Fibroblast of lung (primary cell): ENCODE data around the gene COPG1. TPM values are rescaled to one million over a fixed set of nuclear protein-coding genes. Genes with fewer than 3 reads are reported as not detected.

Experiments used
- DNase-seq, 2 donors: peaks; one replicate each; pipeline versions ENCODE4 v3.0.0 to v3.0.0-alpha.2; 2010; ENCODE audit warnings: low read depth in 2 of 2
- H2AFZ ChIP-seq: 2 replicates; pipeline ENCODE4 v1.5.1; 2012; ENCODE audit warnings: low read length, control low read depth, inconsistent platforms
- H3K27ac ChIP-seq: 2 replicates; pipeline ENCODE4 v1.5.1; 2011; ENCODE audit warnings: low read length, control low read depth; ENCODE audit not compliant: insufficient read depth
- H3K27me3 ChIP-seq: 2 replicates; pipeline ENCODE4 v1.5.1; 2011; ENCODE audit warnings: mild to moderate bottlenecking, low read length; ENCODE audit not compliant: control insufficient read depth, insufficient read depth
- H3K36me3 ChIP-seq: 2 replicates; pipeline ENCODE4 v1.5.1; 2011; ENCODE audit warnings: low read length; ENCODE audit not compliant: control insufficient read depth, insufficient read depth
- H3K4me1 ChIP-seq: 2 replicates; pipeline ENCODE4 v1.5.1; 2011; ENCODE audit warnings: low read length; ENCODE audit not compliant: control insufficient read depth, insufficient read depth; ENCODE audit errors: extremely low read depth
- H3K4me2 ChIP-seq: 2 replicates; pipeline ENCODE4 v1.5.1; 2011; ENCODE audit warnings: low read length, control low read depth; ENCODE audit not compliant: insufficient read depth; ENCODE audit errors: extremely low read depth
- H3K4me3 ChIP-seq, 4 experiments: fragments of 200-600 bp in 1 of 4; sonication (generic) in 1 of 4; replicated peaks in 1 of 4; 2 replicates each; pipeline ENCODE4 v1.5.1; 2011 to 2016; ENCODE audit warnings: low read length in 4 of 4, low read depth in 3 of 4, mild to moderate bottlenecking in 3 of 4, control low read depth in 2 of 4, inconsistent platforms in 1 of 4, mixed read lengths in 1 of 4; ENCODE audit not compliant: insufficient read depth in 1 of 4; ENCODE audit errors: control extremely low read depth in 1 of 4
- H3K79me2 ChIP-seq: 2 replicates; pipeline ENCODE4 v1.5.1; 2012; ENCODE audit warnings: mild to moderate bottlenecking, low read length, inconsistent platforms; ENCODE audit not compliant: control insufficient read depth, insufficient read depth
- H3K9ac ChIP-seq: 2 replicates; pipeline ENCODE4 v1.5.1; 2011; ENCODE audit warnings: mild to moderate bottlenecking, low read length, control low read depth; ENCODE audit not compliant: insufficient read depth
- H3K9me3 ChIP-seq: 2 replicates; pipeline ENCODE4 v1.5.1; 2012; ENCODE audit warnings: low read depth, low read length; ENCODE audit not compliant: control insufficient read depth, insufficient read depth
- H4K20me1 ChIP-seq: 2 replicates; pipeline ENCODE4 v1.5.1; 2011; ENCODE audit warnings: low read length; ENCODE audit not compliant: control insufficient read depth, insufficient read depth; ENCODE audit errors: extremely low read depth
- CTCF ChIP-seq, 2 donors: IDR thresholded peaks in 1 of 2; conservative IDR thresholded peaks in 1 of 2; 1 replicate in 1 of 2; 2 replicates in 1 of 2; pipeline ENCODE4 v1.5.1; 2011 to 2012; ENCODE audit warnings: low read length in 2 of 2, control low read depth in 1 of 2, inconsistent platforms in 1 of 2, low read depth in 1 of 2, mild to moderate bottlenecking in 1 of 2
- EZH2 ChIP-seq: IDR thresholded peaks from 2 replicates; pipeline ENCODE4 v1.5.1; 2012; ENCODE audit warnings: low read length, control low read depth, mild to moderate bottlenecking; ENCODE audit errors: missing control alignments
- polyA plus RNA-seq, 2 donors: library from polyadenylated mRNA; depleted of rRNA in 1 of 2; stranded (reverse) in 1 of 2; unstranded in 1 of 2; fragments of >200 nt; gene quantifications; 2 replicates each; pipeline ENCODE4 v1.2.1, GENCODE V29; 2011 to 2012; ENCODE audit warnings: missing spikeins in 1 of 2
- total RNA-seq: library from RNA; depleted of rRNA; stranded (reverse); fragments of >200 nt; gene quantifications from 2 replicates; pipeline ENCODE4 v1.2.1, GENCODE V29; 2014

Gene COPG1
- total and polyA plus RNA-seq, 2 donors (not counting 1 experiment from before 2014, with no cell fraction given), result 257 to 306 TPM

DNA sequence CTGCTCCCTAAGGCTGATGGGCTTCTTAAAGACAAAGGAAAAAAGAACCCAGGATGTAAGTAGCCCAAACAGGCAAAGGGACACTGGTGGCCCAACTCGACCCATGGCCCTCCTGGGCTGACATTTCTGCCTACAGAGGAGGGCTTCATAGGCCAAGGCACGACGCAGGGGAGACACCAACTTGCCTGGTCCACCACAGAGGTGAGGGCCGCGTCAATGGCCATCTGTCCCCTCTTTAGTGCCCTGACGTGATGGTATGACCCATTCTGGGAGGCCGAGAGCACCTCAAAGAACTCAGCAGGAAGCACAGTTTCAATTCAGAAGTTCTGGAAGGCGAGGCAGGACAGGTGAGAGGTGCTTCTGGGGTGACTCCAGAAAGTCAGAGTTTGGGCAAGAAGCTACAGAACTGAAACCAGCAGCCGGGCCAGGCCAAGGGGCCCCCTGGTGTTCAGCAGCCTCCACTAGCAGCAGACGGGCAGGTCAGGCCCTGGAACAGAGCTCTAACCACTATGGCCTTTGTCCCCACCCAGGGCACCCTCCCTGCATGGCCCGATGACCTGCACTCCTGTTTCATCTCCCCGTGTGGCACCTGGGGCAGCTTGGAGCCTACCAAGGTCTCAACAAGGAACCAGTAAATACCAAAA, 74.4 kb downstream of the COPG1 start:
- H4K20me1 ChIP-seq, result no peaks in the 10 kb centered on the region
- no peak for TF ChIP-seq EZH2
- TF ChIP-seq CTCF (conservative IDR thresholded peaks at IDR 0.05 in 1 of 2, IDR thresholded peaks at IDR 0.05 in 1 of 2; ENCODE audit: low read depth in 1 of 2, low read length in 2 of 2), result no peak
- H3K27me3 ChIP-seq, result no peaks in the 10 kb centered on the region
- H3K27ac ChIP-seq, result no peak overlapping the region
- H3K4me3 ChIP-seq, result no peak overlapping the region
- H3K4me2 ChIP-seq, result no peak overlapping the region
- H3K79me2 ChIP-seq, result no peaks in the 10 kb centered on the region
- H3K9me3 ChIP-seq, result no peaks in the 10 kb centered on the region
- H3K4me1 ChIP-seq, result no peaks in the 10 kb centered on the region
- H3K36me3 ChIP-seq, result no peaks in the 10 kb centered on the region
- DNase-seq, result no peak
- no peak overlapping the region for H3K9ac ChIP-seq
- no peak overlapping the region for H2AFZ ChIP-seq

- TF ChIP-seq CTCF (conservative IDR thresholded peaks at IDR 0.05 in 1 of 2, IDR thresholded peaks at IDR 0.05 in 1 of 2; ENCODE audit: low read depth in 1 of 2, low read length in 2 of 2) (no peak), EZH2 (no peak)
- H3K4me3 ChIP-seq, result no peak overlapping the region
These were observed 75.4 kb downstream of the COPG1 start for GRCh38 chr3:129324855-129325254.

GRCh38 chr3:129325383-129325782, 76.0 kb downstream of the COPG1 start:
- Histone ChIP-seq H3K9me3 (no peaks in the 10 kb centered on the region), H3K4me3 (no peak overlapping the region), H4K20me1 (no peaks in the 10 kb centered on the region), H3K27ac (no peak overlapping the region), H3K27me3 (no peaks in the 10 kb centered on the region), H3K36me3 (no peaks in the 10 kb centered on the region), H3K4me1 (no peaks in the 10 kb centered on the region), H3K9ac (no peak overlapping the region), H3K4me2 (no peak overlapping the region), H3K79me2 (no peaks in the 10 kb centered on the region), H2AFZ (no peak overlapping the region)
- no peak for TF ChIP-seq CTCF (conservative IDR thresholded peaks at IDR 0.05 in 1 of 2, IDR thresholded peaks at IDR 0.05 in 1 of 2; ENCODE audit: low read depth in 1 of 2, low read length in 2 of 2)
- no peak for TF ChIP-seq EZH2
- DNase-seq, result no peak

More at GRCh38 chr3:129324855-129325254, 75.4 kb downstream of the COPG1 start:
- Histone ChIP-seq H3K4me1 (no peaks in the 10 kb centered on the region), H3K9me3 (no peaks in the 10 kb centered on the region), H3K9ac (no peak overlapping the region), H3K27me3 (no peaks in the 10 kb centered on the region), H3K79me2 (no peaks in the 10 kb centered on the region), H2AFZ (no peak overlapping the region), H4K20me1 (no peaks in the 10 kb centered on the region), H3K4me2 (no peak overlapping the region), H3K27ac (no peak overlapping the region), H3K36me3 (no peaks in the 10 kb centered on the region)
- no peak for DNase-seq
